Tibial nerve (tissue), 3 donors: Measurements from ENCODE around the gene SERPINB5.

Experiments used
- POLR2A ChIP-seq, 2 donors: fragments of 450-650 bp; IDR thresholded peaks; one replicate each; pipeline ENCODE4 v1.6.1; 2017; ENCODE audit warnings: antibody characterized with exemption in 2 of 2, mild to moderate bottlenecking in 2 of 2, moderate library complexity in 2 of 2
- TF ChIP-seq, protein P1 (sequence below), 5 experiments: fragments of 200-600 bp in 3 of 5; fragments of 450-650 bp in 2 of 5; sonication (generic) in 3 of 5; IDR thresholded peaks; one replicate each; pipeline ENCODE4 v1.5.1; 2016 to 2019; ENCODE audit warnings: antibody characterized with exemption in 5 of 5, mild to moderate bottlenecking in 3 of 5, moderate library complexity in 2 of 5

DNA sequence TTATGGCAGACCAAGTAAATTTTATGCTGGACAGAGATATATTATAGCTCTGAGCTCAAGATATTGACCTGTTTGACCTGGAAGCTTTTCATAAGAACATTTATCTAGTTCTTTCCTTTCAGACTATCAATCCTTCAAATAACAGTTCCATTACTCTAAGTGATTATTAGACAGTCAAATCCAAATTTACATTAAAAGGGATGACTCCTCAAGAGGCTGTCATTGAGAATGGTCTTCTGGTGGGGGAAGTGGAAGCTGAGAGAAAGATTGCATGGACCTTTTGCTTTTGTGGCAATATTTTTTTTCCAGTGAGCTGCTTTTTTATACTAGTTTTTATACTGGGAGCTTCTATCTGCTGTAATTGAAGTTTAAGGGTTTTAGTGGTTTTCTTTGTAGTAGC lies 50.5 kb downstream of the SERPINB5 start:
- TF ChIP-seq, protein P1, sequence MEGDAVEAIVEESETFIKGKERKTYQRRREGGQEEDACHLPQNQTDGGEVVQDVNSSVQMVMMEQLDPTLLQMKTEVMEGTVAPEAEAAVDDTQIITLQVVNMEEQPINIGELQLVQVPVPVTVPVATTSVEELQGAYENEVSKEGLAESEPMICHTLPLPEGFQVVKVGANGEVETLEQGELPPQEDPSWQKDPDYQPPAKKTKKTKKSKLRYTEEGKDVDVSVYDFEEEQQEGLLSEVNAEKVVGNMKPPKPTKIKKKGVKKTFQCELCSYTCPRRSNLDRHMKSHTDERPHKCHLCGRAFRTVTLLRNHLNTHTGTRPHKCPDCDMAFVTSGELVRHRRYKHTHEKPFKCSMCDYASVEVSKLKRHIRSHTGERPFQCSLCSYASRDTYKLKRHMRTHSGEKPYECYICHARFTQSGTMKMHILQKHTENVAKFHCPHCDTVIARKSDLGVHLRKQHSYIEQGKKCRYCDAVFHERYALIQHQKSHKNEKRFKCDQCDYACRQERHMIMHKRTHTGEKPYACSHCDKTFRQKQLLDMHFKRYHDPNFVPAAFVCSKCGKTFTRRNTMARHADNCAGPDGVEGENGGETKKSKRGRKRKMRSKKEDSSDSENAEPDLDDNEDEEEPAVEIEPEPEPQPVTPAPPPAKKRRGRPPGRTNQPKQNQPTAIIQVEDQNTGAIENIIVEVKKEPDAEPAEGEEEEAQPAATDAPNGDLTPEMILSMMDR (IDR thresholded peaks at IDR 0.05) = no peak
- TF ChIP-seq POLR2A (IDR thresholded peaks at IDR 0.05) = no peak
